Measurements from ENCODE around the gene XIRP2.

XIRP2 gene

GRCh38 chr2:167140767-167141166 lies 252.5 kb downstream of the XIRP2 start:
- peak; percentile 86 for DNase-seq (ENCODE audit: extremely low read depth, low read depth)
- TF ChIP-seq CTCF (IDR thresholded peaks at IDR 0.05; ENCODE audit: low read depth, low read length), result no peak

- TF ChIP-seq CTCF (IDR thresholded peaks at IDR 0.05; ENCODE audit: low read depth, low read length), result no peak
Measured at GRCh38 chr2:167142554-167142953, 254.3 kb downstream of the XIRP2 start.

DNA sequence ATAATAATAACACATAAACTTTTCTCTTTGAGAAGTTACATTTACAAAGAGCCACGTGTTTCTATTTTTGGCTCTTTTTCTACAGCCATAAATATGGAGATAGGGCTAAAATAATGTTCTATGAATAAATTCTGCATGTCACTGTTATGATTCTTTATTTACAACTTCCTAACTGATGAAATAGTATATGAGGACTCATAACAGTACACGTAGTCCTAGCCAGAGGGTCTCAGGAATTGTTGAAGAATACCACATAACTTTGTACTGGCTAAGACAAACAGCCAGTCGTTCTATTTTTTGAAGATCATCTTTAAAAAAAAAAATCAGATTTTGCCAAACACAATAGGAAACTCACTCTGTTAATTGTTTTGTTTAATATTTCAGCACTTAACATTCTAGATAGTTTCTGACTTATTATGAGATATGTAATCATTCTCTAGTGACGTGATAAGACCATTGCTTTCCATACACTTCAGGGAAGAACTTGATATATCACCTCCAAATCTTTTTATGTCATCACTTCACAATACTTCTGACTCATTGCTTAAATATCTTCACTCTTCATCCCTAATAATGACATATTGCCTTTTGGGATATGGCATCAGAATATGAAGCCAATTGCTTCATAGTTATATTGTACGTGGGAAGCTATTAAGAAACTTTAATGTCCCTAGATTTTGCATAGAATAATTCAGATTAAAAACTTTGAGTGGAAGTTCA lies 256.1 kb downstream of the XIRP2 start:
- TF ChIP-seq CTCF (IDR thresholded peaks at IDR 0.05; ENCODE audit: low read depth, low read length), result no peak
- DNase-seq (ENCODE audit: extremely low read depth, low read depth), result no peak

More at GRCh38 chr2:167142554-167142953, 254.3 kb downstream of the XIRP2 start:
- no peak for DNase-seq (ENCODE audit: extremely low read depth, low read depth)

- no peak for TF ChIP-seq CTCF (IDR thresholded peaks at IDR 0.05; ENCODE audit: low read depth, low read length)
- DNase-seq (ENCODE audit: extremely low read depth, low read depth), result no peak
Measured at GRCh38 chr2:167147271-167147941, 259.1 kb downstream of the XIRP2 start.

- no peak for DNase-seq (ENCODE audit: extremely low read depth, low read depth)
- TF ChIP-seq CTCF (IDR thresholded peaks at IDR 0.05; ENCODE audit: low read depth, low read length), result no peak
Measured at GRCh38 chr2:167151894-167152293, 263.6 kb downstream of the XIRP2 start.

- no peak for TF ChIP-seq CTCF (IDR thresholded peaks at IDR 0.05; ENCODE audit: low read depth, low read length)
- no peak for DNase-seq (ENCODE audit: extremely low read depth, low read depth)
Measured at GRCh38 chr2:167157523-167157922, 269.2 kb downstream of the XIRP2 start.

GRCh38 chr2:167177196-167177595 lies 288.9 kb downstream of the XIRP2 start:
- DNase-seq (ENCODE audit: extremely low read depth, low read depth), result no peak
- TF ChIP-seq CTCF (IDR thresholded peaks at IDR 0.05; ENCODE audit: low read depth, low read length), result no peak

Measured in AG09319 (cell line).